ENCODE measurements around the gene ANKRD63.
A peak's percentile ranks its signal among the peaks of the same experiment; 100 is the strongest.

Gene ANKRD63

DNA sequence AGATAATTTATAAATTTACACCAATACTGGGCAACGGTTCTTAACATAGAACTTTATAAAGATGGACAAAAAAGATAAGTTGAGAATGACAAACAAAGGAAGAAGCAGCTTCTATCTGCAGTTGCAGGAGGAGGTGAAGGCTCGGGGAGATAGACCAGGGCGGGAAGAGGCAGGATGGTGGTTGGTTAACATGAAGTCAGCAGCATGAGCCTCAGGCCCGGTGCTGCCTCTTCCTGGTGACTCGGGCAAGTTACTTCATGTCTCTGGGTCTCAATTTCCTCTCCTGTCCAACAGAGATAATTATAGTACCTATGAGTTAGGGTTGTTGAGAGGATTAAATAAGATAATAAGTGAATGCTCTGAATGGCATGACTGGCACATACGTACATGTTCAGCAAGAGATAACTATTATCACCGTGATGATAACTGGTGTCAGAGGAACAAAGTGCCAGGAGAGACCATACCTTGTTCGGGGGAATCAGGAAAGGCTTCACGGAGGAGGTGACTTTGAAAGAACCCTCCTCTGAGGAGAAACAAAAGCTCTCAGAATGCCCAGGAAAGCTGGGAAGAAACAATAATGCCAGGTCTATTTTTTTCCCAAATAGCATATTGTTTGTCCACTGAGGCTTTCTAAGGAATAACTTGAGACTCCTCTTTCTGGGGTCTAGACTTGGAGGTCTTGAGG is 39.6 kb downstream of the ANKRD63 start:
- FAIRE-seq (no peak), DNase-seq (ENCODE audit: low spot score) (no peak)

DNA sequence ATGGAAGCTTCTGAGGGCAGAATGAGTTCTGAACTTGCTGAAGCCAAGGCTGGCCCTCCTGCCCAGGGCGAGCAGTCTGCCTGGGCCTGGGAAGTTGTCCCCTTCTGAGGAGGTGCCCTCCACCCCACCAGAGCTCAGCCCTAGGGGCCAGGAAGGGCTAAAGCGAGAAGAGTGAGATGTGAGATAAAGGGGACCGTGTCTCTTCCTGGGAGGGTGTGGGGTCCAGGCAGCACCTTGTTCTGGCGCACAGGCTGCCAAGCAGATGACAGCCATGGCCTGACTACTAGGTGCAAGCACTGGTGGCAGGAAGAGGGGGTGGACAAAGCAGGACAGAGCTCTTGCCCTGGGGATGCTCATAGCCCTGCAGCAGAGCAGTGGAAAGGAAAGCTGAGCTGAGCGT is 40.3 kb downstream of the ANKRD63 start:
- FAIRE-seq (no peak), DNase-seq (ENCODE audit: low spot score) (no peak)

DNA sequence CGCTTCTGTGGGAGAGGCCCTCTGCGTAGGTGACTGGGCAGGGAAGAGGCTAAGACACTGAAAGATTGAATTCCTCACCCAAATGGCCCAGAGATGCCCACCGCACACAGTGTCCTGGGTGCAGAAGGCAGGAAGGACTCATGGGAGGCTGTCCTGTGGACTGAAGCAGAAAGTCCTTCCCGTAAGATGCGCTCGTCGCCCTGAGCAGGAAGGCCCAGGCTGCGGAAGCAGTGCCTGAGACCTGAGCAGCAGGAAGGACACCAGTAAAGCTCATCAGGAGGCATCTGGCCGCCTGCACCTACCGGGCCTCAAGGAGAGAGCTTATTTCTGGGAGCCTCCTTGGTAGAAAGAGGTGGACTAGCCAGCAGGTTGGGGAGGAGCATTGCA is 40.7 kb downstream of the ANKRD63 start:
- DNase-seq (ENCODE audit: low spot score) (no peak), FAIRE-seq (no peak)

DNA sequence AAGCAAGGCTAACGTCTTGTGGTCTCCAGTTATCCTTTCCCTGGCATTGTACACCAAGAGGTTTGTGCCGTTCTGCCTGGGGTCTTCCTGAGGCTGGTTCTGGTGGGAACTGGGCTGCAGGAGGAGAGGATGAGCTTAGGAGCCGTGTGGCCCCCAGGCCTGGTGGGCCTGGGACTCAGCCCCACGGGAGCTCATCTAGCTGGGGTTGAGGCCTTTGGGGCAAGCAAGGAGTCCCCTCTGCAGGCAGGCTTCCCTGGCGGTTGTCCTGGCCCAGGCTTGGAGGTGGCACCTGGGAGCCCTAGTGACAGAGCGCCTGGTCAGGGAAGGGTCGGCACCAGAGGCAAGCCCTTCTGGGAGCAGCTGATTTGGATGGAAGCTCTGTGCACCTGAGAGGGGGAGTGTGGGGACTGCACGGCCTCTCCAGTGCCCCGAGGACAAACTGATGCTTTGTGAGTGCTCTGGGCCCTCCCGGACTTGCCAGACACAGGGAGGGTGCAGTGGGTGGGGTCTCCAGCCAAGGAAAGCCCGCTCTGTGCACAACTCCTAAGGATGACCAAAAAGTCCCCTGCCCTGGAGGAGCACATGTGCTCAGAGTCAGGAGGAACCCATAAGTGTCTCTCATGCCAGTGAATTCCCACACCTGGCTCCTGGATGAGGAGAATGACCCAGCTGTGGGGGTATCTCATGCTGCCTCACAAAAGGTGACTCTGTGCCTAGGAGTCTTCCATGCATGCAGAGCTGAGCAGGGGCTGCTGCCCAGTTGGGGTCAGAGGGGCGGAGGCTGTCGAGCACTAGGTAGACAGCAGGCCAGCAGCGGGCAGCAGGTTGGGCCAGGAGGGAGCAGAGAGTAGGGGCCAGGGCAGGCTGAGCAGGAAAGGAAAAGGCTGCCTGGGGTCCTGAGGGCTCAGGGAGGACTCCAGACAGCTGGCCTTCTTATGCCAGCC is 41.3 kb downstream of the ANKRD63 start:
- DNase-seq (ENCODE audit: low spot score): no peak
- no peak for FAIRE-seq

DNA sequence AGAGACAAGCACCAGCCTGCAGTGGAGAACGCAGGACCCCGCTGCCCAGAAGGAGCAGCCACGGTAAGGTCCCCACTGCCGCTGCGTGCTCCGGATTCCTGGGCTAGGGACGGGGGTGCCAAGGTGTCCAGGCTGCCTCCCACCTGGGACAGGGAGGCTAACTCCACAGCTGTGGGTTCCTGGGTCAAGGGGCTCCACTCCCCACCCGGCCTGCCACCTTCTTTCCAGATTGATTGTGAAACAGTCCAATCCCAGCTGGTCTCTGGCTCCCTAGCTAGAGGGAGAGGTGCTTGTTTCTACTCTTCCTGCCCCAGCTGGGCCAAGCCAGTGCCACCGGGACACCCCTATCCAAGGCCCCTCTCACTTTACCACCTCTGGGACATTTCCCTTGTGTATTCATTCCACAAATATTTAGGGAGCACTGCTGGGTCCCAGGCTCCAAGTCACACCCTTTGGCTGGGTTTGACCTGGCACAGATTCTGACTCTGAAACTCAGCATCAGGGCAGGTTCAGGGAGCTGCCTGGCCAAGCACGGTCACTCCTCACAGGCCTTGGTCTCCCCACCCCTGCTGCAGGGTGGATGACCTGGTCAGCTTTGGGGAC is 42.1 kb downstream of the ANKRD63 start:
- DNase-seq (ENCODE audit: low spot score) (no peak), FAIRE-seq (no peak)

DNA sequence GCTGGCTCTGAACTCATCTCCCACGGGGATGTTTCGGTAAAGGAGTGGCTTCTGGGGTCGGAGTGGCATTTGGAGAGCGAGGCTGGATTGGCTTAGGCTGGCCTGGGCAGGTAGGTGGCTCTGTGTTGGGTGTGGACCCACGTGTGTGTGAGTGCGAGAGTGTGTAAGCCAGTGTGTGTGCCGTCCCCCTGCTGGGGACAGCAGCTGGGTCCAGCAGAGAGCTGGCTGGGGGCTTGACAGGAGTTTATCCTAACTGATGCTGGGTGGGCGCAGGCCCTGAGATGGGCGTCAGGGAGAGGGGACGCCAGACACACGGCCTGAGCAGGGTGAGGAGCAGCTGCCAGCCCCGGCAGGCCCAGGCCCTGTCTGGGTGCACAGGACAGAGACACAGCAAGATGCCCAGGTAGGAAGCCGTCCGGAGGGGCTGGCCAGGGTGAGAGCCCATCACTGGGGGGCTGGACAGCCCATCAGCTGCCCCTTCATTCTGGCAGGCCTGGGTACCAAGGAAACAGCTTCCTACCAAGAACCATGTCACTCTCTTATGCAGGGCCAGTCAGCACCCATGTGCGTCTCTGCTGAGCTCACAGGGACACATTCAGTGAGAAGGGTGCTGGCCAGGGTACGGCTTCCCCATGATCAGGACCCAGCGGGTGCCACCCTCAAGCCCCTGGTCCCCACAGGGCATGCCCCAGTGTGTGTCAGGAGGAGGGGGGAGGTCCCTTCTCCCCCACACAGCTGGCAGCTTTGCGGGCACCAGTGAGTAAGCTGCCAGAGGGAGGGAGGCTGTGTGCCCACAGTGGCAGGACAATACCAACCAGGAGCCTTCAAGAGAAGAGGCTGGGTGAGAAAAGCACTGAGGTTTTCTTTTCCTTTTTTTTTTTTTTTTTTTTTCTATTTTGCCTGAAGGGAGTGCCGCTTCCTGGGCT is 42.9 kb downstream of the ANKRD63 start:
- FAIRE-seq (no peak), DNase-seq (ENCODE audit: low spot score) (no peak)

DNA sequence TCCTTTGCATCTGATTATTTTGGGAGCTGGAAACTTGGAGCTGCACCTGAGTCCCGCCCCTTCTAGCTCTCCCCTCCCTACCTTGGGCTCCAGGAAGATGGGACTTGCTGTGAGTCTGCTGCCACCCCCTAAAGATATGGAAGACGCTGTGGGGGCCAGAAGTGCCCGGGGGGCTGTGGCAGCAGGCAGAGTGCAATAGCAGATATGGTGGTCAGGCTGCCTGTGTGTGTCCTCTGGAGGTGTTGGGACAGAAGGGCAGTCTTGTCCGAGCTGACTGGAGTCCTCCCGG is 43.5 kb downstream of the ANKRD63 start:
- no peak for DNase-seq (ENCODE audit: low spot score)
- FAIRE-seq: no peak

DNA sequence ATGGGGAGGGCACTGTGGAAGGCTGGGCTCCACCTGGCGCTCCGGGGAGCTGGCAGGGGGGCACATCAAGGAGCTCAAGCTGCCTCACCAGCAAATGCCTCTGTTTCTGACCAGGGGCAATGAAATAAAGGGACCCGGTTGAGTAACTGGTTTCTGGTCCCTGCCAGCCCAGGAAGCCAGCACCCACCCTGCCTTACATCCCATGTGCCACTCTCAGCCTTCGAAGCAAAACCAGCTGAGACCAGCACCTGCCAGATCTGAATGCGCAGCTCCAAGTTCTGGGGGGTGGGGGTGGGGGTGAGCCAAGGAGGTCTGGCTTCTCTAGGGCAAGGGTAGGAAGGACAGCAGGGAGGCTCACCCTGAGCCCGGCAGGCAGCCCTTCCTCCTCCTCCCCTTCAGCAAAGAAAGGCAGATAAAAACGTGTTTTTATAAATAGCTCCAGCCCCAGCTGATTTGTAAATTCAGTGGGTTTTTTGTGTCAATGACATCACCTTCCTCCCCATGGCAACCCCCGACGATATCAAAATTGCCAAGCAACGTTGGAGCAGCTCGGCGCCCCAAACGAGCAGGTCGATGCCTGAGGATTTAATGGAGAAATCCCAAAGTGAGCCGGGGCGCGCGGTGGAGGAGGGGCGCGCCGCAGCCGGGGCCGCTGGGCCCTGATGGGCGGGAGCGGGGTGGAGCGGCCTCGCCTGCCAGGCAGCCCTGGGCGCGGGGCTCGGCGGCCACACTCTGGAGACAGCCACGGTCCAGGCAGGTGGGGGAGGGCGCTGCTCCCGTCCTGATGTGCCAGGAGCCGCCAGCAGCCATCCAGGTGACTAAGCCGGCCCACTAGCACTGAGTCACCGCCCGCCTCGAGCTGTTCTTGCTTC is 44.1 kb downstream of the ANKRD63 start, which contains the start of gene PAK6:
Gene PAK6 (plus strand): TSS at position 532 of the 872 bp plus-strand sequence. CDS start 25,723 bp downstream, outside the sequence.
- FAIRE-seq: no peak
- peak; percentile 95 for DNase-seq (ENCODE audit: low spot score)

DNA sequence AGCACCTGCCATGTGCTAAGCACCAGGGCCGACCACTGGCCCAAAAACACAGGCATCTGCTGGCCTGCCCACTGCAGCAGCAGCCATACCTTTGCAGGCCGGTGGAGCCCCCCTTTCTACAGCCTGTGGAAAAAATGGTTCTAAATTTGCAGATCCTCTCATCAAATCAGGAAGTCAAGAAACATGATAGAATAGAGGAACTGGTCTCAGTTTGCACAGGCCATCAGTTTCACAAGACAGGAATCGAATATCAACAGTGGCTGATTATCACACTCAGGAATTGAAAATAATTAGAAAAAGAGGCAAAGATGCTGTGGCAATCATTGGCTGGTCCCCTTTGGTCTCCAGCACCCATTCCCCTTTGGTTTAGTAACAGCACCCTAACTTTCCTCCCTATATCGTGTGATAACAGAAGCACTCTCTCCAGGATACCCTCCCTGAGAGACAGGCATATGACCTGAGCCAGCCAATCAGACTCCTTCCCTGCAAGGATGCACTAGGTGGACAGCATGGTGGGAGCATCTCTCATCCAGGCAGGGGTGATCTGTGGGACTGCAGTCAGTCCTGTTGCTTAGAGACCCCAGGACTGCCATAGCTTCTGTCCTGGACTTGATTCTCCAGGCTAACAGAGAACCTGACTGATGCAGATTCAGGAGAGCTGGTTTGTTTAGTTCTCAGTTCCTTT is 47.5 kb downstream of the ANKRD63 start:
- DNase-seq (ENCODE audit: low spot score): no peak

DNA sequence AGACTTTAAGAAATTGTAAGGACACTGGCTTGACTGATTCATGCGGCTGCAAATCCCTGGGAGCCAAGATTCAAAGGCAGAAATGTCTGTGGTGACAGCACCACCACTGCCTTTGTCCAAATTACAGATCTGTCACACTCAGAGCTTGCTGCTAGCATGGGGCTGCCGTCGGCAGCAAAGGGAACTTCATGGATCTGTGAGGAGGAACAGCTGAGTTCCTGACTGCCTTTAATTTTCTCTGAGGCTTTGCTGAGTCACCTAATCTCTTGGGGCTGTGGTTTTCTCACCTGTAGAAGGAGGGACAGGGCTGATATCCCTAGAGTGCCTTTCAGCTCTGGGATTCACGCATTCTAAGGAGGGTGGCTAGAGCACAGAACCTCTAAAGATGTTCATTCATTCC is 48.1 kb downstream of the ANKRD63 start:
- DNase-seq (ENCODE audit: low spot score) (no peak), FAIRE-seq (no peak)

More for the DNA sequence above, 47.5 kb downstream of the ANKRD63 start:
- FAIRE-seq: no peak

DNA sequence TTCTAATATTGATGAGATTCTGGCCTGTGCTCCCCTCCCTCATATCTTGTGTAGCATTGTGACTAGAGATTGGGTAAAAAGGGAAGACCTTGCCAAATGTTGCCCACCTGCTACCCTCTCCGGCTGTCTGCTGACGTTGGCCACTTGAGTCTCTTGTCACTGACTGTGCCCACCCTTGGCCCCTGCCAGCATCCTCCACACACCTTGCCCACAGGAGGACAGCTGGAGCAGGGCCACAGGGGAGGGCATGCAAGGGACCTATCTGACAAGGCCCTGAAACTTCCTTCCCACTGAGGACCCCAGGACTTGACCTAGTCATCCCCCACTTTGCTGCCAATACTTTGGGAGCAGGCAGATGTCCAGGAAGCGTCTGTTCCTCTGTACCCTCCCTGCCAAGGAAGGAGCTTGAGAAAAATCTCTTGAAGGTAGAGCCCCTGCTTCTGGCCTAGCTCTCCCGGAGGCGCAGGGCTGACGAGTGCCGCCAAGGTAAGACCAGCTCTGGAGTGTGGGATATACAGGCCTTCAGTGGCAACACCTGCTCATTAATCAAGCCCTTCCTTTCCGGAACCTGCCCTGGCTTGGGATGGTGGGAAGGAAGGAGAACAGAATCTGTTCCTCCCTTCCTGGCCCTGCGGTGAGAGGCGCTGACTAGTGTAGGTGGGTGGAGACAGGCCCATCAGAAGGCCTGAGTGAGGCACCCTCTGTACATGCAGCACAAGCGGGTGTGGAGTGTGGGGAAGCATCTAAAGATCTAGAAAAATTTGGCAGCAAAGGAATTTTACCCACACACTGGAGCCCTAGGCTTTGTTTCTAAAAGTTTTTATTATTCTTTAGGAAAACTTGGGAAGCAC is 48.9 kb downstream of the ANKRD63 start:
- DNase-seq (ENCODE audit: low spot score) (no peak), FAIRE-seq (no peak)

DNA sequence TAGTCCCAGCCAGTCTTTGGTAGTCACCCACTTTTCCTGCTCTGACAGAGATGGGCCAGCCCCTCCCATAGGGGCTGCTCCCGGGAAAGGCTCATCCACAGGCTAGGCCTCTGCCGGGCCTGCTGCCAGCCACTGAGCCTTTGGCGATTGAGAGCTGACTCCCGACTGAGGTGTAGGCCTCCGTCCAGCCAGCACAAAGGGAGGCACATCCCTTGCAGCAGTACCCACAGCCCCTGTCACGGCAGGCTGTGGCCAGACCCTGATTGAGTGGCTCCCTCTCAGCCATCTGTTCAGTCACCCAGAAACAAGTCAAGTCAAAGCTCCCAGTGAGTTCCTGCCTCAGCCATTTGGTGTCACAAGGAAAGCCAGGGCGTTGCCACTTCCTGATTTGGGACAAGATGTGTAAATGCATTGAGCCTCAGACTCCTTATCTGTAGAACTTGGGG is 50.2 kb downstream of the ANKRD63 start:
- FAIRE-seq: no peak

More for the DNA sequence above, 50.2 kb downstream of the ANKRD63 start:
- DNase-seq (ENCODE audit: low spot score): no peak
